IMR-90 (cell line): ENCODE measurements around the gene RNF112. TPM values are rescaled to one million over a fixed set of nuclear protein-coding genes. Genes with fewer than 3 reads are reported as not detected.

Experiments used
- ATAC-seq: fragments of 200-7000 bp; cut with Tn5 transposase; 2 replicates; pipeline ENCODE4 v1.9.1; 2020; ENCODE audit warnings: low read depth, mild to moderate bottlenecking, moderate library complexity
- BruUV-seq: library from RNA; stranded (reverse); fragments of 400-500 nt; replicated peaks from 2 replicates; lab custom pipeline; 2021; lab: Mats Ljungman, UMichigan
- CTCF ChIA-PET: fragments of 300-600 bp; formaldehyde crosslinking; extraction: SDS; loops from one replicate; lab custom pipeline; 2021; ENCODE audit warnings: antibody characterized with exemption; lab: Yijun Ruan, JAX
- POLR2A ChIA-PET: fragments of 300-600 bp; sonication (Branson Sonifier 250); formaldehyde crosslinking; loops from one replicate; lab custom pipeline; 2022; ENCODE audit warnings: antibody characterized with exemption; ENCODE audit not compliant: unreplicated experiment; lab: Charles Lee
- DNase-seq: peaks from one replicate; pipeline ENCODE4 v3.0.0; 2013
- H2AFZ ChIP-seq: replicated peaks from 2 replicates; pipeline ENCODE3; 2013; ENCODE audit warnings: low read length, mild to moderate bottlenecking; ENCODE audit not compliant: poor library complexity
- H2AK5ac ChIP-seq: 2 replicates; pipeline ENCODE4 v1.6.1; 2013; ENCODE audit warnings: low read depth, low read length, inconsistent platforms
- H2AK9ac ChIP-seq: replicated peaks from 2 replicates; pipeline ENCODE3; 2013; ENCODE audit warnings: mild to moderate bottlenecking, low read depth, low read length, moderate library complexity; ENCODE audit not compliant: poor library complexity
- H2BK120ac ChIP-seq: 2 replicates; pipeline ENCODE4 v1.6.1; 2013; ENCODE audit warnings: low read depth, low read length, inconsistent platforms
- H2BK15ac ChIP-seq: 3 replicates; pipeline ENCODE4 v1.6.1; 2013; ENCODE audit warnings: low read depth, low read length, inconsistent platforms
- H2BK20ac ChIP-seq: 2 replicates; pipeline ENCODE4 v1.6.1; 2013; ENCODE audit warnings: low read depth, mild to moderate bottlenecking, inconsistent platforms, low read length, moderate library complexity
- H2BK5ac ChIP-seq: 2 replicates; pipeline ENCODE4 v1.6.1; 2013; ENCODE audit warnings: mild to moderate bottlenecking, low read depth, low read length, inconsistent platforms; ENCODE audit not compliant: poor library complexity, severe bottlenecking
- H3K14ac ChIP-seq: replicated peaks from 2 replicates; pipeline ENCODE4 v1.6.1; 2013; ENCODE audit warnings: low read depth, low read length, inconsistent platforms
- H3K18ac ChIP-seq: 2 replicates; pipeline ENCODE4 v1.6.1; 2013; ENCODE audit warnings: low read depth, low read length, control low read depth
- H3K23ac ChIP-seq: 2 replicates; pipeline ENCODE4 v1.6.1; 2013; ENCODE audit warnings: low read depth, low read length, inconsistent platforms
- H3K27ac ChIP-seq: 2 replicates; pipeline ENCODE4 v1.5.1; 2013; ENCODE audit warnings: mild to moderate bottlenecking, control low read depth, low read length; ENCODE audit not compliant: insufficient read depth
- H3K27me3 ChIP-seq: 2 replicates; pipeline ENCODE4 v1.6.1; 2013; ENCODE audit warnings: low read length; ENCODE audit not compliant: control insufficient read depth, insufficient read depth
- H3K36me3 ChIP-seq: 2 replicates; pipeline ENCODE4 v1.6.1; 2013; ENCODE audit warnings: low read length, mixed read lengths; ENCODE audit not compliant: control insufficient read depth, insufficient read depth
- H3K4ac ChIP-seq: 2 replicates; pipeline ENCODE4 v1.6.1; 2013; ENCODE audit warnings: low read depth, low read length, inconsistent platforms
- H3K4me1 ChIP-seq: 2 replicates; pipeline ENCODE4 v1.6.1; 2013; ENCODE audit warnings: low read length, mixed read lengths; ENCODE audit not compliant: control insufficient read depth, insufficient read depth
- H3K4me2 ChIP-seq: 2 replicates; pipeline ENCODE4 v1.6.1; 2013; ENCODE audit warnings: low read depth, mild to moderate bottlenecking, control low read depth, low read length, moderate library complexity
- H3K4me3 ChIP-seq: 2 replicates; pipeline ENCODE4 v1.5.1; 2013; ENCODE audit warnings: low read depth, mild to moderate bottlenecking, control low read depth, low read length, moderate library complexity; ENCODE audit not compliant: insufficient read depth
- H3K56ac ChIP-seq: 2 replicates; pipeline ENCODE4 v1.6.1; 2013; ENCODE audit warnings: low read length, inconsistent platforms; ENCODE audit not compliant: insufficient read depth; ENCODE audit errors: extremely low read depth
- H3K79me1 ChIP-seq, 2 experiments: 2 replicates each; pipeline ENCODE4 v1.6.1; 2013; ENCODE audit warnings: low read length in 2 of 2, inconsistent platforms in 1 of 2, low read depth in 1 of 2
- H3K9ac ChIP-seq: 2 replicates; pipeline ENCODE4 v1.6.1; 2013; ENCODE audit warnings: low read depth, low read length, control low read depth
- H3K9me1 ChIP-seq: 2 replicates; pipeline ENCODE4 v1.6.1; 2013; ENCODE audit warnings: low read length, inconsistent platforms; ENCODE audit not compliant: insufficient read depth
- H3K9me3 ChIP-seq: 2 replicates; pipeline ENCODE4 v1.6.1; 2013; ENCODE audit warnings: low read length; ENCODE audit not compliant: control insufficient read depth, insufficient read depth
- H4K20me1 ChIP-seq: 2 replicates; pipeline ENCODE4 v1.6.1; 2013; ENCODE audit warnings: low read length, inconsistent platforms; ENCODE audit not compliant: insufficient read depth
- H4K5ac ChIP-seq: 2 replicates; pipeline ENCODE4 v1.6.1; 2013; ENCODE audit warnings: mild to moderate bottlenecking, low read depth, low read length, control low read depth
- H4K8ac ChIP-seq, 2 experiments: 2 replicates each; pipeline ENCODE4 v1.6.1; 2013; ENCODE audit warnings: low read depth in 2 of 2, low read length in 2 of 2, control low read depth in 1 of 2, inconsistent platforms in 1 of 2
- H4K91ac ChIP-seq: 2 replicates; pipeline ENCODE4 v1.6.1; 2013; ENCODE audit warnings: low read depth, low read length, inconsistent platforms; ENCODE audit not compliant: insufficient read depth
- CHD1 ChIP-seq: IDR thresholded peaks from 2 replicates; pipeline ENCODE4 v1.6.1; 2012; ENCODE audit warnings: low read depth, low read length, improper control_type of control experiment
- FOS ChIP-seq: fragments of 150-350 bp; IDR thresholded peaks from 2 replicates; pipeline ENCODE4 v1.6.1; 2016; ENCODE audit warnings: low read depth, low read length
- MAZ ChIP-seq: IDR thresholded peaks from 2 replicates; pipeline ENCODE4 v1.6.1; 2012; ENCODE audit warnings: low read depth, mild to moderate bottlenecking, low read length, improper control_type of control experiment, moderate library complexity, borderline replicate concordance
- MXI1 ChIP-seq: IDR thresholded peaks from 2 replicates; pipeline ENCODE4 v1.6.1; 2012; ENCODE audit warnings: low read depth, mild to moderate bottlenecking, low read length, moderate library complexity, borderline replicate concordance
- NFE2L2 ChIP-seq: fragments of 150-350 bp; IDR thresholded peaks from 2 replicates; pipeline ENCODE4 v1.6.1; 2016; ENCODE audit warnings: low read depth, mild to moderate bottlenecking, low read length
- POLR2A ChIP-seq: IDR thresholded peaks from 2 replicates; pipeline ENCODE4 v1.6.1; 2012; ENCODE audit warnings: mild to moderate bottlenecking, low read depth, low read length
- RAD21 ChIP-seq: IDR thresholded peaks from 2 replicates; pipeline ENCODE4 v1.6.1; 2012; ENCODE audit warnings: low read length, improper control_type of control experiment
- RCOR1 ChIP-seq: IDR thresholded peaks from 2 replicates; pipeline ENCODE4 v1.6.1; 2012; ENCODE audit warnings: mild to moderate bottlenecking, low read length, improper control_type of control experiment; ENCODE audit not compliant: insufficient replicate concordance
- RFX5 ChIP-seq: IDR thresholded peaks from 2 replicates; pipeline ENCODE4 v1.8.0; 2012; ENCODE audit warnings: low read depth, mild to moderate bottlenecking, low read length, moderate library complexity
- SMC3 ChIP-seq: fragments of 150-350 bp; IDR thresholded peaks from 2 replicates; pipeline ENCODE4 v1.6.1; 2016; ENCODE audit warnings: low read depth, mild to moderate bottlenecking, antibody characterized with exemption, low read length, moderate library complexity
- WGBS, 2 experiments: methylation state at CpG; one replicate each; pipeline versions ENCODE4 v1.1.5 to v1.1.7; 2013; ENCODE audit warnings: missing lambda C conversion rate in 2 of 2; ENCODE audit not compliant: insufficient read length in 1 of 2; ENCODE audit errors: extremely low coverage in 2 of 2; 5-methylcytosine and 5-hydroxymethylcytosine counted together
- dilution Hi-C: fragments of 300-500 bp; cut with HindIII; formaldehyde crosslinking; loops from one replicate; pipeline ENCODE4 v1.14.3; 2018; ENCODE audit warnings: low sequenced_read_pairs; ENCODE audit not compliant: unreplicated experiment
- in situ Hi-C: fragments of 300-500 bp; cut with MboI; formaldehyde crosslinking; loops from 3 replicates; pipeline ENCODE4 v1.14.3; 2019; ENCODE audit warnings: low sequenced_read_pairs, inconsistent platforms, mixed read lengths
- intact Hi-C: fragments of 100-400 bp; cut with micrococcal nuclease; formaldehyde crosslinking; loops from 2 replicates; pipeline ENCODE4 v1.10.0; 2022
- polyA plus RNA-seq, 3 experiments: library from polyadenylated mRNA; depleted of rRNA; stranded (reverse); fragments of >200 nt; gene quantifications; 2 replicates each; pipeline ENCODE4 v1.2.3, GENCODE V29; 2012; ENCODE audit warnings: low replicate concordance in 1 of 3
- total RNA-seq: library from RNA; depleted of rRNA; stranded (reverse); fragments of >200 nt; gene quantifications from 2 replicates; pipeline ENCODE4 v1.2.3, GENCODE V29; 2012
- TF ChIP-seq, protein P1 (sequence below): fragments of 150-350 bp; IDR thresholded peaks from 2 replicates; pipeline ENCODE4 v1.6.1; 2017; ENCODE audit warnings: mild to moderate bottlenecking, antibody characterized with exemption, low read length, low read depth
- TF ChIP-seq, protein P2 (sequence below): fragments of 150-350 bp; IDR thresholded peaks from 2 replicates; pipeline ENCODE4 v1.6.1; 2016; ENCODE audit warnings: low read depth, mild to moderate bottlenecking, low read length, moderate library complexity, borderline replicate concordance
- TF ChIP-seq, protein P3 (sequence below): conservative IDR thresholded peaks from 2 replicates; pipeline ENCODE4 v1.5.1; 2012; ENCODE audit warnings: mild to moderate bottlenecking, low read depth, low read length, improper control_type of control experiment

RNF112 gene
- total and polyA plus RNA-seq, 2 of the 4 experiments (the other 2 are of a cell fraction), result 2.5 to 5.7 TPM

DNA sequence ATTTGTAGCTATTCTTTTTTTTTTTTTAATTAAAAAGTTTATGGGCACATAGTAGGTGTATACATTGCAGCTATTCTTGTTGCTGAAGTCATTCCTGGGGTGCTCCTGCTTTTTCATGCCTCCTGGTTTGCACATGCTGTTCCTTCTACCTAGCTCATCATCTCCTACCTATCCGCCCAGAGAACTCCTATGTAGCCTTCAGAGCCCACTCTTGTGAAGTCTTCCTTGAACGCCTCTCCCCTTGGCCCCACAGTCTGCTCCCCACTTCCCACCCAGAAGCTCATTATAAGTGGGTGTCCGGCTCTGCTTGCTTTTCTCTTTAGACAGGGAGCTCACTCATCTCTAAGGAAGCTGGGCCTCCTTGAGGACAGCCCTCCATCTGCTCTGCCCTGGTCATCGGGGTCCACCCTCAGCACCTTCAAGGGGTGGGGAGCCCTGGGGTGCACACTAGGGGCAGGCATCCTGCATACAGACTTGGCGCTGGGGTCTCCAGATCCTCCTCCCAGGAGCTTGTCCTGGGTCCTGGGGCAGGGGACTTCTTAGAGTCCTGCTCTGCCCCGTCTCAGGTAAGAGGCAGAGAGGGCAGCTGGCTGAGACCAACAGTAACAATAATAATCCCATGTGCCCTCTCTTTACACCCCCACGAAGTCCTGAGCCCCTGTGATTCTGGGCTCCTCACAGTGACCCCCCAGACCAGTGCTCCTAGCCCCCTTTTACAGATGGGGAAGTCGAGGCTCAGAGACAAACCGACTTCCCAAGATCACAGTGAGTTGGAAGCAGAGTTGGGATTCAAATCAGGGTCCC, 45.0 kb upstream of the RNF112 start (continued):
- TF ChIP-seq MXI1, result no peak

DNA sequence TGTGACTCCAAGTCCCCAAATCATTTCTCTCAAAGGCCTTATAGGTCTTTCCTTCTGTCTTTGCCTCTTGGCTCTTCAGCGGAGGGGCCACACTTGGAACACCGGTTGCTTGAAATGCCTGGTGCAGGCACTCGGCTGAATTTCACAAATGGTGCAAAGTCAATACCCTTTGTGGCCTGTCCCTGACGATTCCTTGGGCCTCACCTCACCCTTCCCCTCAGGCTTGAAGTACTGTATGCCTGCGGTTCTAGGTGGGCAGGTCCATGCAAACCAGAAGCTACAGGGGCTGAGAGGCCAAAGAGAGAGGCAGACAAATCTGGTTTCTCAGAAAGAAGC, 44.4 kb upstream of the RNF112 start:
- Histone ChIP-seq H4K20me1 (no peaks in the 10 kb centered on the region), H3K9me3 (no peaks in the 10 kb centered on the region), H3K23ac (no peak overlapping the region), H3K79me1 (peaks cover 4 to 6% of the 10 kb centered on the region in 2 experiments; a peak in 3 of 4 replicates), H4K8ac (no peak overlapping the region), H3K27ac (no peak overlapping the region), H3K36me3 (peaks cover 2% of the 10 kb centered on the region; the same call in 1 of the 2 replicates), H2BK120ac (no peak overlapping the region), H3K56ac (no peak overlapping the region), H3K4ac (no peak overlapping the region), H3K4me3 (no peak overlapping the region), H3K9ac (no peak overlapping the region), H3K18ac (no peak overlapping the region), H3K27me3 (no peaks in the 10 kb centered on the region), H2AK9ac (no peak overlapping the region), H3K4me2 (no peak overlapping the region), H3K9me1 (peaks cover 5% of the 10 kb centered on the region; the same call in 1 of the 2 replicates), H2BK15ac (no peak overlapping the region), H2AK5ac (no peak overlapping the region), H2BK20ac (no peak overlapping the region), H3K14ac (no peak overlapping the region), H4K91ac (no peak overlapping the region), H4K5ac (no peak overlapping the region), H2AFZ (no peak overlapping the region), H2BK5ac (no peak overlapping the region), H3K4me1 (peaks cover 12% of the 10 kb centered on the region)
- in situ Hi-C loops, result loop anchor here (5.0 kb wide), 1 partner anchor 136 kb away; no protein-coding TSS in a partner anchor
- ChIA-PET POLR2A (no interaction called here), CTCF (no interaction called here)
- BruUV-seq, result no TSS peak
- intact Hi-C loops, result no loop called here
- DNase-seq (no peak), ATAC-seq (no peak)
- dilution Hi-C loops, result no loop called here
- WGBS, 2 experiments, result 86% methylated on average over 4 of the region's 5 CpGs; no CpG with 5 or more reads in 1 of the 2 experiments
- TF ChIP-seq, protein P1, sequence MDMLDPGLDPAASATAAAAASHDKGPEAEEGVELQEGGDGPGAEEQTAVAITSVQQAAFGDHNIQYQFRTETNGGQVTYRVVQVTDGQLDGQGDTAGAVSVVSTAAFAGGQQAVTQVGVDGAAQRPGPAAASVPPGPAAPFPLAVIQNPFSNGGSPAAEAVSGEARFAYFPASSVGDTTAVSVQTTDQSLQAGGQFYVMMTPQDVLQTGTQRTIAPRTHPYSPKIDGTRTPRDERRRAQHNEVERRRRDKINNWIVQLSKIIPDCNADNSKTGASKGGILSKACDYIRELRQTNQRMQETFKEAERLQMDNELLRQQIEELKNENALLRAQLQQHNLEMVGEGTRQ, result no peak
- TF ChIP-seq RAD21 (no peak), FOS (no peak), SMC3 (no peak), POLR2A (no peak), MAZ (no peak), RCOR1 (no peak), NFE2L2 (no peak), CHD1 (no peak), RFX5 (no peak), MXI1 (no peak)
- TF ChIP-seq, protein P2, sequence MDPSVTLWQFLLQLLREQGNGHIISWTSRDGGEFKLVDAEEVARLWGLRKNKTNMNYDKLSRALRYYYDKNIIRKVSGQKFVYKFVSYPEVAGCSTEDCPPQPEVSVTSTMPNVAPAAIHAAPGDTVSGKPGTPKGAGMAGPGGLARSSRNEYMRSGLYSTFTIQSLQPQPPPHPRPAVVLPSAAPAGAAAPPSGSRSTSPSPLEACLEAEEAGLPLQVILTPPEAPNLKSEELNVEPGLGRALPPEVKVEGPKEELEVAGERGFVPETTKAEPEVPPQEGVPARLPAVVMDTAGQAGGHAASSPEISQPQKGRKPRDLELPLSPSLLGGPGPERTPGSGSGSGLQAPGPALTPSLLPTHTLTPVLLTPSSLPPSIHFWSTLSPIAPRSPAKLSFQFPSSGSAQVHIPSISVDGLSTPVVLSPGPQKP, result no peak
- TF ChIP-seq, protein P3, sequence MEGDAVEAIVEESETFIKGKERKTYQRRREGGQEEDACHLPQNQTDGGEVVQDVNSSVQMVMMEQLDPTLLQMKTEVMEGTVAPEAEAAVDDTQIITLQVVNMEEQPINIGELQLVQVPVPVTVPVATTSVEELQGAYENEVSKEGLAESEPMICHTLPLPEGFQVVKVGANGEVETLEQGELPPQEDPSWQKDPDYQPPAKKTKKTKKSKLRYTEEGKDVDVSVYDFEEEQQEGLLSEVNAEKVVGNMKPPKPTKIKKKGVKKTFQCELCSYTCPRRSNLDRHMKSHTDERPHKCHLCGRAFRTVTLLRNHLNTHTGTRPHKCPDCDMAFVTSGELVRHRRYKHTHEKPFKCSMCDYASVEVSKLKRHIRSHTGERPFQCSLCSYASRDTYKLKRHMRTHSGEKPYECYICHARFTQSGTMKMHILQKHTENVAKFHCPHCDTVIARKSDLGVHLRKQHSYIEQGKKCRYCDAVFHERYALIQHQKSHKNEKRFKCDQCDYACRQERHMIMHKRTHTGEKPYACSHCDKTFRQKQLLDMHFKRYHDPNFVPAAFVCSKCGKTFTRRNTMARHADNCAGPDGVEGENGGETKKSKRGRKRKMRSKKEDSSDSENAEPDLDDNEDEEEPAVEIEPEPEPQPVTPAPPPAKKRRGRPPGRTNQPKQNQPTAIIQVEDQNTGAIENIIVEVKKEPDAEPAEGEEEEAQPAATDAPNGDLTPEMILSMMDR, result no peak
